Peyer's patch (tissue), 4 donors: ENCODE results near the gene CTNNA2. TPM values are rescaled to one million over a fixed set of nuclear protein-coding genes. Genes with fewer than 3 reads are reported as not detected.
A peak's percentile ranks its signal among the peaks of the same experiment; 100 is the strongest.

Source experiments
- DNase-seq, 3 donors: peaks; one replicate each; pipeline ENCODE4 v3.0.0-alpha.2; 2017 to 2019
- H3K27ac ChIP-seq, 4 donors: fragments of 200-600 bp; sonication (generic); one replicate each; pipeline ENCODE4 v1.5.1; 2016 to 2019
- H3K27me3 ChIP-seq, 2 donors: fragments of 200-600 bp; sonication (generic); one replicate each; pipeline ENCODE4 v1.5.1; 2019
- H3K36me3 ChIP-seq, 3 donors: fragments of 200-600 bp; sonication (generic); one replicate each; pipeline ENCODE4 v1.5.1; 2016 to 2019
- H3K4me1 ChIP-seq, 4 donors: fragments of 200-600 bp; sonication (generic); one replicate each; pipeline ENCODE4 v1.5.1; 2016 to 2019
- H3K4me3 ChIP-seq, 4 donors: fragments of 200-600 bp; sonication (generic); 1 replicate in 3 of 4; 2 replicates in 1 of 4; pipeline ENCODE4 v1.5.1; 2016 to 2019; ENCODE audit warnings: mild to moderate bottlenecking in 1 of 4
- H3K9me3 ChIP-seq, 4 donors: fragments of 200-600 bp; sonication (generic); one replicate each; pipeline ENCODE4 v1.5.1; 2016 to 2019; ENCODE audit warnings: mild to moderate bottlenecking in 1 of 4
- CTCF ChIP-seq, 6 experiments: fragments of 450-650 bp in 4 of 6; fragments of 200-600 bp in 2 of 6; sonication (generic) in 1 of 6; IDR thresholded peaks; one replicate each; pipeline ENCODE4 v1.5.1; 2017 to 2019; ENCODE audit warnings: antibody characterized with exemption in 6 of 6, mild to moderate bottlenecking in 3 of 6, moderate library complexity in 1 of 6
- POLR2A ChIP-seq, 2 donors: fragments of 450-650 bp; IDR thresholded peaks; one replicate each; pipeline ENCODE4 v1.5.1; 2017; ENCODE audit warnings: antibody characterized with exemption in 2 of 2, mild to moderate bottlenecking in 2 of 2, moderate library complexity in 2 of 2
- total RNA-seq, 4 donors: library from RNA; depleted of rRNA; stranded (reverse); fragments of >200 nt; gene quantifications; one replicate each; pipeline ENCODE4 v1.1.0, GENCODE V29; 2016

The CTNNA2 gene
- total RNA-seq, 4 donors from 2014 or later, result 0.67 to 5.3 (median 0.88) TPM; not detected in 1

GRCh38 chr2:79861059-79861374, 348.2 kb downstream of the CTNNA2 start:
- Histone ChIP-seq H3K36me3 (no peaks in the 10 kb centered on the region), H3K9me3 (no peaks in the 10 kb centered on the region), H3K27ac (no peak overlapping the region), H3K27me3 (no peaks in the 10 kb centered on the region), H3K4me1 (no peaks in the 10 kb centered on the region), H3K4me3 (no peak overlapping the region)
- no peak for TF ChIP-seq POLR2A (IDR thresholded peaks at IDR 0.05)
- TF ChIP-seq CTCF (IDR thresholded peaks at IDR 0.05), result no peak
- no peak for DNase-seq

GRCh38 chr2:79862756-79863155, 349.9 kb downstream of the CTNNA2 start:
- Histone ChIP-seq H3K27ac (no peak overlapping the region), H3K4me3 (no peak overlapping the region), H3K4me1 (no peaks in the 10 kb centered on the region), H3K36me3 (no peaks in the 10 kb centered on the region), H3K9me3 (no peaks in the 10 kb centered on the region), H3K27me3 (no peaks in the 10 kb centered on the region)
- no peak for DNase-seq
- TF ChIP-seq CTCF (IDR thresholded peaks at IDR 0.05), result no peak
- no peak for TF ChIP-seq POLR2A (IDR thresholded peaks at IDR 0.05)

- no peak for DNase-seq
- Histone ChIP-seq H3K36me3 (no peaks in the 10 kb centered on the region), H3K27me3 (no peaks in the 10 kb centered on the region), H3K9me3 (no peaks in the 10 kb centered on the region), H3K4me1 (no peaks in the 10 kb centered on the region), H3K27ac (no peak overlapping the region), H3K4me3 (no peak overlapping the region)
- TF ChIP-seq CTCF (IDR thresholded peaks at IDR 0.05), result no peak
Observed at GRCh38 chr2:79872656-79873055, 359.8 kb downstream of the CTNNA2 start.

GRCh38 chr2:79874015-79874414, 361.2 kb downstream of the CTNNA2 start:
- Histone ChIP-seq H3K27me3 (no peaks in the 10 kb centered on the region), H3K9me3 (no peaks in the 10 kb centered on the region), H3K36me3 (no peaks in the 10 kb centered on the region), H3K27ac (no peak overlapping the region), H3K4me1 (no peaks in the 10 kb centered on the region), H3K4me3 (no peak overlapping the region)
- TF ChIP-seq CTCF (IDR thresholded peaks at IDR 0.05), result no peak
- DNase-seq, result no peak

GRCh38 chr2:79876430-79876829, 363.6 kb downstream of the CTNNA2 start:
- no peaks in the 10 kb centered on the region for H3K9me3 ChIP-seq
- no peaks in the 10 kb centered on the region for H3K27me3 ChIP-seq
- no peak for TF ChIP-seq POLR2A (IDR thresholded peaks at IDR 0.05)
- peak in 1 of 6 experiments; percentile 12 for TF ChIP-seq CTCF (IDR thresholded peaks at IDR 0.05)
- no peak overlapping the region for H3K4me3 ChIP-seq
- H3K27ac ChIP-seq, result no peak overlapping the region
- no peak for DNase-seq
- no peaks in the 10 kb centered on the region for H3K36me3 ChIP-seq
- no peaks in the 10 kb centered on the region for H3K4me1 ChIP-seq

GRCh38 chr2:79882548-79882947, 369.7 kb downstream of the CTNNA2 start:
- Histone ChIP-seq H3K9me3 (no peaks in the 10 kb centered on the region), H3K4me1 (no peaks in the 10 kb centered on the region), H3K4me3 (no peak overlapping the region), H3K27me3 (no peaks in the 10 kb centered on the region), H3K36me3 (no peaks in the 10 kb centered on the region), H3K27ac (no peak overlapping the region)
- no peak for DNase-seq
- TF ChIP-seq POLR2A (IDR thresholded peaks at IDR 0.05), result no peak
- no peak for TF ChIP-seq CTCF (IDR thresholded peaks at IDR 0.05)
